ENCODE results near the gene CD151. TPM values are rescaled to one million over a fixed set of nuclear protein-coding genes. Genes with fewer than 3 reads are reported as not detected.

CD151 gene
- total RNA-seq, 1 experiment from 2014 or later, result 115 TPM

DNA sequence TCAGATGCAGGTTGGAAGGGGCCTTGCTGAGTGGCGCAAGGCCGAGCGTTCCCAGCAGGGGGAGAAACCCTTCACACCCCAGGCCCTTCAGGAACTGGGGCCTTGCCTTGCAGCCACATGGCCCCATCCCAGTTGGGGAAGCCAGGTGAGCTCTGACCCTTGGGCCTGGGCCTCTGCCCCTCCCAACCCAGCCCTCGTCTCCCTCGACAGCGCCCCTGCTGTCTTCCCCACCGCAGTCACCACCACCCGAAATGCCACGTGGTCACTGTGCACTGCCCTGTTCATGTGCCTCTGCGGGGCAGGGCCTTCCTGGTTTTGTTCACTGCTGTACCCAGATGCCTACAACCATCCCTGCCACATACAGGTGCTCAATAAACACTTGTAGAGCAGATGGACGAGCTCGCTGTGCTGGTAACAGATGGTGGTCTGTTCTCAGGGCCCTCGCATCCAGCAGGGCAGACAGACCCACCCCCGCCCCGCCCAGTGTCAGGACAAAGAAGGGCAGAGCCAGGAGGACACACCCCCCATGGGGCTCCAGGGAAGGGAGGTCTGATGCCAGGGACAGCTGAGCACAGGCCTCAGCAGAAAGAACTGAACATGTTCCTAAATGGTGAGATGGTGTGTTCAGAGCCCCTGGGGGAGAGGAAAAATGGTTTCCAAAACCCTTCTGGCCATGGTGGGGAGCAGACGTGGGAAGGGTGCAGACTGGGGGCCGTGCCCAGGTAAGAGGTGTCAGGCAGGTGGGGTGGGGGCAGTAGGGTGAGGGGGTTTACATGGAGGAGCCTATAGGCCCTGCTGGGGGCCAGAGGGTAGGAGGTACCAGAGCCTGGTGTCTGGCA lies 5.9 kb downstream of the CD151 start (continued):
- TF ChIP-seq, protein P1, sequence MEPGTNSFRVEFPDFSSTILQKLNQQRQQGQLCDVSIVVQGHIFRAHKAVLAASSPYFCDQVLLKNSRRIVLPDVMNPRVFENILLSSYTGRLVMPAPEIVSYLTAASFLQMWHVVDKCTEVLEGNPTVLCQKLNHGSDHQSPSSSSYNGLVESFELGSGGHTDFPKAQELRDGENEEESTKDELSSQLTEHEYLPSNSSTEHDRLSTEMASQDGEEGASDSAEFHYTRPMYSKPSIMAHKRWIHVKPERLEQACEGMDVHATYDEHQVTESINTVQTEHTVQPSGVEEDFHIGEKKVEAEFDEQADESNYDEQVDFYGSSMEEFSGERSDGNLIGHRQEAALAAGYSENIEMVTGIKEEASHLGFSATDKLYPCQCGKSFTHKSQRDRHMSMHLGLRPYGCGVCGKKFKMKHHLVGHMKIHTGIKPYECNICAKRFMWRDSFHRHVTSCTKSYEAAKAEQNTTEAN (CRISPR knock-in tag; IDR thresholded peaks at IDR 0.05), result no peak
- TF ChIP-seq NR2C2 (CRISPR knock-in tag; IDR thresholded peaks at IDR 0.05), result no peak
- no peak for TF ChIP-seq JAZF1 (CRISPR knock-in tag; IDR thresholded peaks at IDR 0.05)

DNA sequence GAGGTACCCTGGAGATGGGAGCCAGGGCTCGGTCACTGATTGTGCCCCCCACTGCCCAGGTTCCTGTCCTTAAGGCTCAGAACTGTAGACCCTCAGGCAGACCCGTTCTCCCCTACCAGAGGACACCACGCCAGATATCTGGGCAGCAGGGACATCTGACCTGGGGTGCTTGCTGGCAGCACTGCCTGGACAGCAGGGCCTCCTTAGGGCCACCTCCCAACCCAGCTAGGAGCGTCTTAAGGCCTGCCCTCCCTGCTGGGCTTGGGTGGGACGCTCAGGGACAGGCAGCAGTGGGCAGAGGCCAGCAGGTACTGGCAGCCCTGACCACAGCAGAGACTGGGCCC lies 6.5 kb downstream of the CD151 start:
- H3K27ac Mint-ChIP-seq, result no peak overlapping the region
- no peak for DNase-seq (ENCODE audit: low spot score)
- ATAC-seq, result no peak
- peaks cover 20% of the 10 kb centered on the region for H3K4me1 Mint-ChIP-seq
- no peaks in the 10 kb centered on the region for H3K9me3 Mint-ChIP-seq
- peaks cover 13% of the 10 kb centered on the region for H3K36me3 Mint-ChIP-seq
- no peak overlapping the region for H3K4me3 Mint-ChIP-seq
- ChIA-PET CTCF (interaction anchor here (1.3 to 5.9 kb wide), 4 partner anchors 8 to 10 kb away, joined by 3 to 82 read pairs (median 10); partner anchors contain the start of genes CD151 and CRACR2B), POLR2A (interaction anchor here (1.6 kb wide), 1 partner anchor 11 kb away, joined by 5 read pairs; the partner anchor contains the start of gene CRACR2B)
- TF ChIP-seq, protein P2, sequence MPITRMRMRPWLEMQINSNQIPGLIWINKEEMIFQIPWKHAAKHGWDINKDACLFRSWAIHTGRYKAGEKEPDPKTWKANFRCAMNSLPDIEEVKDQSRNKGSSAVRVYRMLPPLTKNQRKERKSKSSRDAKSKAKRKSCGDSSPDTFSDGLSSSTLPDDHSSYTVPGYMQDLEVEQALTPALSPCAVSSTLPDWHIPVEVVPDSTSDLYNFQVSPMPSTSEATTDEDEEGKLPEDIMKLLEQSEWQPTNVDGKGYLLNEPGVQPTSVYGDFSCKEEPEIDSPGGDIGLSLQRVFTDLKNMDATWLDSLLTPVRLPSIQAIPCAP (CRISPR knock-in tag; IDR thresholded peaks at IDR 0.05), result 0 out of 2 replicates have a peak, but pooled peaks have one; percentile 32
- TF ChIP-seq, protein P3, sequence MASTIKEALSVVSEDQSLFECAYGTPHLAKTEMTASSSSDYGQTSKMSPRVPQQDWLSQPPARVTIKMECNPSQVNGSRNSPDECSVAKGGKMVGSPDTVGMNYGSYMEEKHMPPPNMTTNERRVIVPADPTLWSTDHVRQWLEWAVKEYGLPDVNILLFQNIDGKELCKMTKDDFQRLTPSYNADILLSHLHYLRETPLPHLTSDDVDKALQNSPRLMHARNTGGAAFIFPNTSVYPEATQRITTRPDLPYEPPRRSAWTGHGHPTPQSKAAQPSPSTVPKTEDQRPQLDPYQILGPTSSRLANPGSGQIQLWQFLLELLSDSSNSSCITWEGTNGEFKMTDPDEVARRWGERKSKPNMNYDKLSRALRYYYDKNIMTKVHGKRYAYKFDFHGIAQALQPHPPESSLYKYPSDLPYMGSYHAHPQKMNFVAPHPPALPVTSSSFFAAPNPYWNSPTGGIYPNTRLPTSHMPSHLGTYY (CRISPR knock-in tag; IDR thresholded peaks at IDR 0.05), result no peak
- no peaks in the 10 kb centered on the region for H3K27me3 Mint-ChIP-seq (ENCODE audit: low read depth)

DNA sequence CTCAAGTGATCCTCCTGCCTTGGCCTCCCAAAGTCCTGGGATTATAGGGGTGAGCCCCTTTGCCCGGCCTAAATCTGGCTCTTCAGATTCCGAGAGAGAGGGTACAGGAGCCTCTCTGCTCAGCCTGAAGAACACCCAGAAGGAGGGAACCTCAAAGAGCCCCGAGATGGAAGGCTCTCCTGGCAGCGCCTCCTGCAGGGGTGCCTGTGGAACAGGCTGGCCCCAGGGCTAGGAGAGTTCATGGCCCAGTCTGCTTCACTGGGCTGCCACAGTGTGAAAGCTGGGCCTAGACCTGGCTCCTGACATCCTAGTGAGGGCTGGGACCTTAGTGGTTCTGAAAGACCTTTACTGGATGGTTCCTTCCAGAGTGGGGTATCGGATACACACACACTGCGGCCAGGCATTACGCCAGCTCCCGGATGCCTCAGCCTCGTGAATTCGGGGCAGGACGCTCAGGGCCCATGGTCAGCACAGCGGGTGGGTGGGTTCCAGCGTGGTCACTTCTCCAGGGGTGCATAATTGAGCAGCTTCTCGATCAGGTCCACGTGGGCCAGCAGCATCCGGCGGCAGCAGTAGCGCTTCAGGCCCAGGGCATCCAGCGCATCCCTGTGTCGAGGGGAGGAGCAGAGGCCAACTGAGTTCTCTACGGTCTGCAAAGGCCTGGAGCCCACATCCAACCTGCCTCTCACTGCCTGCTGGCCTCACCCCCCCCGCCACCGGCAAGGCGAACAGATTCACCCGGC lies 7.3 kb downstream of the CD151 start:
- no peak overlapping the region; the same call in 1 of the 2 replicates for H3K27ac Mint-ChIP-seq
- H3K36me3 Mint-ChIP-seq, result peaks cover 13% of the 10 kb centered on the region
- CTCF ChIA-PET, result interaction anchor here (1.3 to 5.9 kb wide), 3 partner anchors 9 to 21 kb away, joined by 5 to 82 read pairs (median 6); partner anchors contain the start of genes CD151, CRACR2B and PNPLA2

DNA sequence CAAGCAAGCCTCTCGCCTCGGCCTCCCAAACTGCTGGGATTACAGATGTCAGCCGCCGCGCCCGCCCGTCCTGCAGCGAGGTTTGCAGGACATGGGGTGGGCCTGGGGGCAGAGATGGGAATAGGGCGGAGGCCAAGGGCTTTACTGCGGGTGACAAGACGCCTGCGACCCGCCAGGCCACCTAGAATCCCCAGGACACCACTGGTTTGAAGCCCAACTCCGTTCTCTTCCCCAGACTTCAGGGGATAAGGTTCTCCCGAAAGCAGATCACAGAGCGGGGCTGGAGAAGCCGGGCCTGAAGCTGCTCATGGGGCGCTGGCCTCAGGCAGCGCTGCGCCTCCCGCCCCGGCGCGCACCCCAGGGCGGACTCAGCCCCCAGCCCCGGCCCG lies 9.2 kb downstream of the CD151 start:
- H3K4me3 Mint-ChIP-seq, result peak overlapping the region; percentile 79
- peaks cover 23% of the 10 kb centered on the region for H3K4me1 Mint-ChIP-seq
- ChIA-PET POLR2A (interaction anchor here (1.2 to 1.3 kb wide), 2 partner anchors 8 to 12 kb away, joined by 5 to 6 read pairs; partner anchors contain the start of gene CD151), CTCF (interaction anchor here (1.1 to 5.9 kb wide), 2 partner anchors 11 to 40 kb away, joined by 3 to 82 read pairs; partner anchors contain the start of genes CD151 and CRACR2B)
- H3K36me3 Mint-ChIP-seq, result peaks cover 13% of the 10 kb centered on the region
- no peaks in the 10 kb centered on the region for H3K9me3 Mint-ChIP-seq
- ATAC-seq, result no peak
- DNase-seq (ENCODE audit: low spot score), result no peak
- H3K27ac Mint-ChIP-seq, result no peak overlapping the region
- H3K27me3 Mint-ChIP-seq (ENCODE audit: low read depth), result no peaks in the 10 kb centered on the region
- no peak for TF ChIP-seq HMGA2 (CRISPR knock-in tag; IDR thresholded peaks at IDR 0.05)
- TF ChIP-seq, protein P4, sequence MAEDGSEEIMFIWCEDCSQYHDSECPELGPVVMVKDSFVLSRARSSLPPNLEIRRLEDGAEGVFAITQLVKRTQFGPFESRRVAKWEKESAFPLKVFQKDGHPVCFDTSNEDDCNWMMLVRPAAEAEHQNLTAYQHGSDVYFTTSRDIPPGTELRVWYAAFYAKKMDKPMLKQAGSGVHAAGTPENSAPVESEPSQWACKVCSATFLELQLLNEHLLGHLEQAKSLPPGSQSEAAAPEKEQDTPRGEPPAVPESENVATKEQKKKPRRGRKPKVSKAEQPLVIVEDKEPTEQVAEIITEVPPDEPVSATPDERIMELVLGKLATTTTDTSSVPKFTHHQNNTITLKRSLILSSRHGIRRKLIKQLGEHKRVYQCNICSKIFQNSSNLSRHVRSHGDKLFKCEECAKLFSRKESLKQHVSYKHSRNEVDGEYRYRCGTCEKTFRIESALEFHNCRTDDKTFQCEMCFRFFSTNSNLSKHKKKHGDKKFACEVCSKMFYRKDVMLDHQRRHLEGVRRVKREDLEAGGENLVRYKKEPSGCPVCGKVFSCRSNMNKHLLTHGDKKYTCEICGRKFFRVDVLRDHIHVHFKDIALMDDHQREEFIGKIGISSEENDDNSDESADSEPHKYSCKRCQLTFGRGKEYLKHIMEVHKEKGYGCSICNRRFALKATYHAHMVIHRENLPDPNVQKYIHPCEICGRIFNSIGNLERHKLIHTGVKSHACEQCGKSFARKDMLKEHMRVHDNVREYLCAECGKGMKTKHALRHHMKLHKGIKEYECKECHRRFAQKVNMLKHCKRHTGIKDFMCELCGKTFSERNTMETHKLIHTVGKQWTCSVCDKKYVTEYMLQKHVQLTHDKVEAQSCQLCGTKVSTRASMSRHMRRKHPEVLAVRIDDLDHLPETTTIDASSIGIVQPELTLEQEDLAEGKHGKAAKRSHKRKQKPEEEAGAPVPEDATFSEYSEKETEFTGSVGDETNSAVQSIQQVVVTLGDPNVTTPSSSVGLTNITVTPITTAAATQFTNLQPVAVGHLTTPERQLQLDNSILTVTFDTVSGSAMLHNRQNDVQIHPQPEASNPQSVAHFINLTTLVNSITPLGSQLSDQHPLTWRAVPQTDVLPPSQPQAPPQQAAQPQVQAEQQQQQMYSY (CRISPR knock-in tag; IDR thresholded peaks at IDR 0.05), result 0 out of 2 replicates have a peak, but pooled peaks have one; percentile 10
- TF ChIP-seq ZNF263 (CRISPR knock-in tag; IDR thresholded peaks at IDR 0.05; ENCODE audit: low read depth), result no peak
- TF ChIP-seq, protein P5, sequence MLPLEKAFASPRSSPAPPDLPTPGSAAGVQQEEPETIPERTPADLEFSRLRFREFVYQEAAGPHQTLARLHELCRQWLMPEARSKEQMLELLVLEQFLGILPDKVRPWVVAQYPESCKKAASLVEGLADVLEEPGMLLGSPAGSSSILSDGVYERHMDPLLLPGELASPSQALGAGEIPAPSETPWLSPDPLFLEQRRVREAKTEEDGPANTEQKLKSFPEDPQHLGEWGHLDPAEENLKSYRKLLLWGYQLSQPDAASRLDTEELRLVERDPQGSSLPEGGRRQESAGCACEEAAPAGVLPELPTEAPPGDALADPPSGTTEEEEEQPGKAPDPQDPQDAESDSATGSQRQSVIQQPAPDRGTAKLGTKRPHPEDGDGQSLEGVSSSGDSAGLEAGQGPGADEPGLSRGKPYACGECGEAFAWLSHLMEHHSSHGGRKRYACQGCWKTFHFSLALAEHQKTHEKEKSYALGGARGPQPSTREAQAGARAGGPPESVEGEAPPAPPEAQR (CRISPR knock-in tag; IDR thresholded peaks at IDR 0.05), result no peak
- no peak for TF ChIP-seq ATF1 (CRISPR knock-in tag; IDR thresholded peaks at IDR 0.05)
- TF ChIP-seq GRHL2 (CRISPR knock-in tag; IDR thresholded peaks at IDR 0.05; ENCODE audit: insufficient replicate concordance, severe bottlenecking), result no peak
- TF ChIP-seq MYBL2 (CRISPR knock-in tag; IDR thresholded peaks at IDR 0.05), result 0 out of 2 replicates have a peak, but pooled peaks have one; percentile 19
- no peak for TF ChIP-seq OVOL2 (CRISPR knock-in tag; IDR thresholded peaks at IDR 0.05; ENCODE audit: borderline replicate concordance)

More for the DNA sequence above, 7.3 kb downstream of the CD151 start:
- Mint-ChIP-seq H3K9me3 (no peaks in the 10 kb centered on the region), H3K4me1 (peaks cover 22% of the 10 kb centered on the region), H3K4me3 (peak overlapping the region; percentile 79), H3K27me3 (ENCODE audit: low read depth) (no peaks in the 10 kb centered on the region)
- DNase-seq (ENCODE audit: low spot score), result no peak
- TF ChIP-seq RELA (CRISPR knock-in tag; IDR thresholded peaks at IDR 0.05; ENCODE audit: borderline replicate concordance), result no peak
- no peak for TF ChIP-seq ESRRA (CRISPR knock-in tag; IDR thresholded peaks at IDR 0.05; ENCODE audit: borderline replicate concordance)
- TF ChIP-seq ZNF671 (CRISPR knock-in tag; IDR thresholded peaks at IDR 0.05), result no peak
- TF ChIP-seq SP1 (CRISPR knock-in tag; conservative IDR thresholded peaks at IDR 0.05), result no peak
- no peak for TF ChIP-seq HMGA2 (CRISPR knock-in tag; IDR thresholded peaks at IDR 0.05)
- no peak for TF ChIP-seq NFE2L1 (CRISPR knock-in tag; IDR thresholded peaks at IDR 0.05)
- POLR2A ChIA-PET, result interaction anchor here (1.6 kb wide), 1 partner anchor 12 kb away, joined by 5 read pairs; the partner anchor contains the start of gene CRACR2B
- no peak for ATAC-seq

All from WTC11 (cell line).